Mucosa of descending colon (tissue), 3 donors: ENCODE results near the gene ATP4A. TPM values are rescaled to one million over a fixed set of nuclear protein-coding genes. Genes with fewer than 3 reads are reported as not detected.

Experiments used
- ATAC-seq: fragments of 200-7000 bp; cut with Tn5 transposase; one replicate; pipeline ENCODE4 v1.9.1; 2020; ENCODE audit warnings: mild to moderate bottlenecking, moderate library complexity
- DNase-seq, 3 donors: peaks; one replicate each; pipeline ENCODE4 v3.0.0-alpha.2; 2020
- H3K36me3 ChIP-seq: fragments of 200-600 bp; one replicate; pipeline ENCODE4 v1.8.0; 2021; ENCODE audit warnings: low read depth, mild to moderate bottlenecking
- H3K4me1 ChIP-seq: fragments of 200-600 bp; one replicate; pipeline ENCODE4 v1.8.0; 2021; ENCODE audit warnings: low read depth, mild to moderate bottlenecking
- H3K4me3 ChIP-seq: fragments of 200-600 bp; one replicate; pipeline ENCODE4 v1.8.0; 2021; ENCODE audit warnings: mild to moderate bottlenecking
- H3K9me3 ChIP-seq: fragments of 200-600 bp; one replicate; pipeline ENCODE4 v1.8.0; 2021; ENCODE audit warnings: mild to moderate bottlenecking
- intact Hi-C, 2 donors: fragments of 100-400 bp; cut with DNase I in 1 of 2; cut with micrococcal nuclease in 1 of 2; formaldehyde crosslinking; loops; one replicate each; pipeline versions ENCODE4 v1.11.0 to v1.11.1; 2022; cut with DNase I, micrococcal nuclease
- total RNA-seq, 3 donors: library from RNA; stranded (reverse); fragmentation: NEBNext Ultra II Directional in 2 of 3; extraction: Animal tissue kit (Norgen Biotek cat#: 25700) in 2 of 3; gene quantifications; one replicate each; pipeline versions ENCODE4 v1.2.1 to v1.2.4, GENCODE V29; 2021 to 2023
- TF ChIP-seq, protein P1 (sequence below): fragments of 200-600 bp; IDR thresholded peaks from one replicate; pipeline ENCODE4 v1.8.0; 2022; ENCODE audit warnings: antibody characterized with exemption, mild to moderate bottlenecking
- donor health status: DM: no; HTN: no; CAD: no; lungs with moderate emphysema.
- donor health status: DM: no; HTN: no; CAD: no.
- donor health status: DM: no; HTN: yes; CAD: no.

Gene ATP4A
- total RNA-seq, 3 donors from 2014 or later, result not detected

DNA sequence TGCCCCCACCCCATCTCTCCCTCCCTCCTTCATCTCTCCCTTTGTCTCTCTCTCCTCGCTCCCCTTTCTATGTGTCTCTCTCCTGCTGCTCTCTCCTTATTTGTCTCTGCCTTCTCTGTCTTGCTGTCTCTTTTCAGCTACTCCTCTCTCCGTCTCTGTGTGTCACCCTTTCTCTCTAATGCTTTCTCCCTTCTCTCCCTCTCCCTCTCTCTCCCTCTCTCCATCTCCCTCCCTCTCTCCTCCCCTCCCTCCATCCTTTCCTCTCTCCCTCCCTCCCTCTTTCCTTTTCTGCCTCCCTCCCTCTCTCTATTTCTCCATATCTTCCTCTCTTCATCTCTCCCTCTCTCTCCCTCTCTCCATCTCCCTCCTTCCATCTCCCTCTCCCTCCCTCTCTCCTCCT is 682 bp downstream of the ATP4A start:
- ATAC-seq (no peak), DNase-seq (no peak)
- intact Hi-C loops, result no loop called here
- Histone ChIP-seq H3K9me3 (no peaks in the 10 kb centered on the region), H3K4me1 (peaks cover 5% of the 10 kb centered on the region), H3K36me3 (no peaks in the 10 kb centered on the region), H3K4me3 (no peak overlapping the region)
- TF ChIP-seq, protein P1, sequence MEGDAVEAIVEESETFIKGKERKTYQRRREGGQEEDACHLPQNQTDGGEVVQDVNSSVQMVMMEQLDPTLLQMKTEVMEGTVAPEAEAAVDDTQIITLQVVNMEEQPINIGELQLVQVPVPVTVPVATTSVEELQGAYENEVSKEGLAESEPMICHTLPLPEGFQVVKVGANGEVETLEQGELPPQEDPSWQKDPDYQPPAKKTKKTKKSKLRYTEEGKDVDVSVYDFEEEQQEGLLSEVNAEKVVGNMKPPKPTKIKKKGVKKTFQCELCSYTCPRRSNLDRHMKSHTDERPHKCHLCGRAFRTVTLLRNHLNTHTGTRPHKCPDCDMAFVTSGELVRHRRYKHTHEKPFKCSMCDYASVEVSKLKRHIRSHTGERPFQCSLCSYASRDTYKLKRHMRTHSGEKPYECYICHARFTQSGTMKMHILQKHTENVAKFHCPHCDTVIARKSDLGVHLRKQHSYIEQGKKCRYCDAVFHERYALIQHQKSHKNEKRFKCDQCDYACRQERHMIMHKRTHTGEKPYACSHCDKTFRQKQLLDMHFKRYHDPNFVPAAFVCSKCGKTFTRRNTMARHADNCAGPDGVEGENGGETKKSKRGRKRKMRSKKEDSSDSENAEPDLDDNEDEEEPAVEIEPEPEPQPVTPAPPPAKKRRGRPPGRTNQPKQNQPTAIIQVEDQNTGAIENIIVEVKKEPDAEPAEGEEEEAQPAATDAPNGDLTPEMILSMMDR, result no peak

DNA sequence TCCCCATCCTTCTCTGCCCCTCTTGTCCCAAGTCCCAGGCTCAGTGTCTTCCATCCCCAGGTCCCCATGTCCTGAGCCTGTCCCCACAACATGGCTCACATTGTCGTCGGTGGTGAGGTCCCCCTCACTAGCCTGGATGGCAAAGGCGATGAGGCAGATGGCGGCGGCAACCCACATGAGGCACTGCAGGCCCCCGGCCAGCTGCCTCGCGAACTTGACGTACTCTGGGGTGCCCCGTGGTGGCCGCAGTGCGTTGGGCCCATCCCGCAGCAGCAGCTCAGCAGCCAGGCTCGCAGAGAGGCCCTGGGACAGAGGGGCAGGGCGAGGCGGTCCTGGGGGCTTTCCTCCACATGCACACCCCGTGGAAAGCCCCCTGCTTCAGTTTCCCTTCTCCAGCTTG is 1.1 kb downstream of the ATP4A start:
- TF ChIP-seq, protein P1, result no peak
- intact Hi-C loops, result no loop called here
- ATAC-seq, result no peak
- H3K36me3 ChIP-seq, result no peaks in the 10 kb centered on the region
- peaks cover 5% of the 10 kb centered on the region for H3K4me1 ChIP-seq
- H3K4me3 ChIP-seq, result no peak overlapping the region
- DNase-seq, result no peak
- no peaks in the 10 kb centered on the region for H3K9me3 ChIP-seq

DNA sequence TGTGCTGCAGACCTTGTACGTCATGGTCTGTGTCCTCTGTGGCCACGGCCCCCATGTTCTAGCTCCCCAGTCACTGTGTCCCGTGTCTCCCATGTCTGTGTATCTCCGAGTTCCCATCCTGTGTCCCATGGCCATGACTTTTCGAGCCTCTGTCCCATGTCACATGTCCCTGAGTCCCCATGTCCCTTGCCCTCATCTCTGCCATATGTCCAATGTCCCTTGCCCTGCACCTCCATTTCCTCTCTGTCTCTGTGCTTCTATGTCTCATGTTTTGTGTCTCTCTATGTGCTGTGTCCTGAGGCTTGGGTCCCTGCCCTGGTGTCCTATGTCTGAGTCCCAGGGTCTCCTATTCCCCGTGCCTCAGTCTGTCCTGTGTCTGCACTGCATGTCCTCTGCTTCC is 2.0 kb downstream of the ATP4A start:
- ATAC-seq (no peak), DNase-seq (no peak)
- Histone ChIP-seq H3K4me1 (peaks cover 5% of the 10 kb centered on the region), H3K4me3 (no peak overlapping the region), H3K9me3 (no peaks in the 10 kb centered on the region), H3K36me3 (no peaks in the 10 kb centered on the region)
- intact Hi-C loops, result no loop called here
- TF ChIP-seq, protein P1, result no peak

DNA sequence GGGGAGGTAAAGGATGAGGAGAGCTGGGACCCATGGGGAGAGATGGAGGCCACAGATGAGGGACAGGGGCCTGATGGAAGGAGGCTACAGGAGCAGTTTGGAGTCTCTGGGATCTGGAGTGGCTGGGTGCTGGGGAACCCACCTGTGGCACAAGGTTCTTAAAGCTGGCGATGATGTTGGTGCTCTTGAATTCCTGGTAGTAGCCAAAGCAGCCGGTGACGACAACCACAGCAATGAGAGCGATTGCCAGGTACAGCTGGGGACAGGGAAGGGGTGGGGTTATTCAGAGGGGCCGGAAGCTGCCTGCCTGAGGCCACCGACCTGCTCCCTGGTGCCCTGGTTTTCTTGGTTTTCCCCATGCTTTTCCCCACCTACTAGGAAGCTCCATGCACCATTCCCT is 2.8 kb downstream of the ATP4A start:
- H3K4me1 ChIP-seq, result peaks cover 5% of the 10 kb centered on the region
- H3K36me3 ChIP-seq, result no peaks in the 10 kb centered on the region
- TF ChIP-seq, protein P1, result no peak
- intact Hi-C loops, result no loop called here
- no peak overlapping the region for H3K4me3 ChIP-seq
- ATAC-seq (no peak), DNase-seq (no peak)
- H3K9me3 ChIP-seq, result no peaks in the 10 kb centered on the region

DNA sequence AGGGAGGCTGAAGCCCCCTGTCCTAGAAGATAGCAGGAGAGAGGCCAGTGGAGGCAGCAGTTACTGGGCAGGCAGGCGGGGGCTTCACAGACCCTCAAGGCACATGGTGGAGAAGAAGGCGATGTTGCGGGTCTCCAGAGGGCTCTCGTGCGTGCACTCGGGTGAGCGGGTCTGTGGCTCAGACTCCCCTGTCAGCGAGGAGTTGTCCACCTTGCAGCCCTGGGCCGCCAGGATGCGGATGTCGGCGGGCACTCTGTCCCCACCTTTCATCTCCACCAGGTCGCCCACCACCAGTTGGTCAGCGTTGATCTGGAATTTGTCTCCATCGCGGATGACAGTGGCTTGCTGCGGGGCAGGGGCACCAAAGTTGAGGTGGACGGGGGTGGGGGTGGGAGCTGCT is 3.2 kb downstream of the ATP4A start:
- ATAC-seq (no peak), DNase-seq (no peak)
- Histone ChIP-seq H3K9me3 (no peaks in the 10 kb centered on the region), H3K36me3 (no peaks in the 10 kb centered on the region), H3K4me3 (no peak overlapping the region), H3K4me1 (peaks cover 5% of the 10 kb centered on the region)
- intact Hi-C loops, result no loop called here
- TF ChIP-seq, protein P1, result no peak

DNA sequence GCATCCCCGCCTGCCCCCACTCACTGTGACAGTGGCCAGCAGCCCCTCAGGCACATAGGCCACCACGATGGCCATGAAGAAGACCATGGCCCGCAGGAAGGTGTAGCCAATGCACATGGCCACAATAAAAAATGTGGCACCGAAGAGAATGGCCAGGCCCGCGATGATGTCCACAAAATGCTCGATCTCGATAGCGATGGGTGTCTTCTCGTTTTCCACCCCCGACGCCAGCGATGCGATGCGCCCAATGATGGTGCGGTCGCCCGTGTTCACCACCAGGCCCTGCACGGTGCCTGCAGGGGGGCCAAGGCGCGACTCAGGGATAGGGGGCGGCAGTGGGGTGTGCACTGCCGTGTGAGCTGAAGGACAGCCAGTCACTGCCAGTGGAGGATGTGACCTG is 3.7 kb downstream of the ATP4A start:
- H3K4me1 ChIP-seq, result peaks cover 5% of the 10 kb centered on the region
- TF ChIP-seq, protein P1, result no peak
- no peak overlapping the region for H3K4me3 ChIP-seq
- no peak for DNase-seq
- no peak for ATAC-seq
- no peaks in the 10 kb centered on the region for H3K9me3 ChIP-seq
- no peaks in the 10 kb centered on the region for H3K36me3 ChIP-seq
- intact Hi-C loops, result no loop called here
